Bone marrow (tissue), 2 donors: Measurements from ENCODE around the gene DUSP5.
"Not testable (repeated sequence)": the region's sequence is repeated elsewhere in the genome, so short reads cannot be mapped to it uniquely, and the experiment has no call there.

Experiments
- DNase-seq, 2 donors: peaks; one replicate each; lab custom pipeline; 2025; lab: John Stamatoyannopoulos, UW

The DUSP5 gene

GRCh38 chr10:110522365-110522988 is 24.8 kb downstream of the DUSP5 start:
- no peak for DNase-seq

GRCh38 chr10:110523736-110524135 is 26.0 kb downstream of the DUSP5 start:
- no peak for DNase-seq

- DNase-seq: no peak
Measured at GRCh38 chr10:110524179-110524858, 26.6 kb downstream of the DUSP5 start.

GRCh38 chr10:110524859-110525232 is 27.1 kb downstream of the DUSP5 start:
- no peak for DNase-seq

GRCh38 chr10:110525349-110526260 is 27.9 kb downstream of the DUSP5 start:
- peak in 1 of 2 donors; percentile 28 for DNase-seq

- no peak for DNase-seq
Measured at GRCh38 chr10:110527731-110528171, 30.0 kb downstream of the DUSP5 start.

GRCh38 chr10:110528224-110528996 is 30.7 kb downstream of the DUSP5 start:
- DNase-seq: no peak

GRCh38 chr10:110528997-110529524 is 31.4 kb downstream of the DUSP5 start:
- DNase-seq: not testable (repeated sequence)

- DNase-seq: no peak
Measured at GRCh38 chr10:110529596-110530011, 31.9 kb downstream of the DUSP5 start.

GRCh38 chr10:110530131-110530831 is 32.6 kb downstream of the DUSP5 start:
- no peak for DNase-seq

- DNase-seq: no peak
Measured at GRCh38 chr10:110531687-110532086, 34.0 kb downstream of the DUSP5 start.

GRCh38 chr10:110532628-110533027 is 34.9 kb downstream of the DUSP5 start:
- DNase-seq: not testable (repeated sequence)

GRCh38 chr10:110533149-110533548 is 35.4 kb downstream of the DUSP5 start:
- DNase-seq: no peak

- no peak for DNase-seq
Measured at GRCh38 chr10:110534571-110534970, 36.9 kb downstream of the DUSP5 start.

GRCh38 chr10:110535958-110536891 is 38.5 kb downstream of the DUSP5 start:
- peak; percentile 49 to 91 for DNase-seq

GRCh38 chr10:110539091-110539490 is 41.4 kb downstream of the DUSP5 start:
- no peak for DNase-seq

- no peak for DNase-seq
Measured at GRCh38 chr10:110540031-110540430, 42.3 kb downstream of the DUSP5 start.

- no peak for DNase-seq
Measured at GRCh38 chr10:110544958-110545537, 47.3 kb downstream of the DUSP5 start.

- DNase-seq: no peak
Measured at GRCh38 chr10:110546077-110546476, 48.4 kb downstream of the DUSP5 start.
